ENCODE measurements around the gene B3GNT5. TPM values are rescaled to one million over a fixed set of nuclear protein-coding genes. Genes with fewer than 3 reads are reported as not detected.
"Not testable (repeated sequence)": the region's sequence is repeated elsewhere in the genome, so short reads cannot be mapped to it uniquely, and the experiment has no call there.

Gene B3GNT5
- total RNA-seq, 1 donor from 2014 or later: 21.7 TPM

DNA sequence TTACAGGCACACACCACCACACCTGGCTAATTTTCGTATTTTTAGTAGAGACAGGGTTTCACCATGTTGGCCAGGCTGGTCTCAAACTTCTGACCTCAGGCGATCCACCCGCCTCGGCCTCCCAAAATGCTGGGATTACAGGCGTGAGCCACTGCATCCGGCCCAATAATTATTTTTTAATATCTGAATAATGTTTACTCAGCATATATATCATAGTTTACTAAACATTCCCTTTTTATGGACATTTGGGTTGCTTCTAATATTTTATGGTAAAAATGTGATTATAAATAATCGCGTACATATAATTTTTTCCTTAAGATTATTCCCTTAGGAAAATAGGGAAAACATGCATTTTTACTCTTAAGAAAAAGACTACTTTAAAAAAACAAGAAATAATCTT, 22.8 kb upstream of the B3GNT5 start:
- DNase-seq (ENCODE audit: low read depth): not testable (repeated sequence)

DNA sequence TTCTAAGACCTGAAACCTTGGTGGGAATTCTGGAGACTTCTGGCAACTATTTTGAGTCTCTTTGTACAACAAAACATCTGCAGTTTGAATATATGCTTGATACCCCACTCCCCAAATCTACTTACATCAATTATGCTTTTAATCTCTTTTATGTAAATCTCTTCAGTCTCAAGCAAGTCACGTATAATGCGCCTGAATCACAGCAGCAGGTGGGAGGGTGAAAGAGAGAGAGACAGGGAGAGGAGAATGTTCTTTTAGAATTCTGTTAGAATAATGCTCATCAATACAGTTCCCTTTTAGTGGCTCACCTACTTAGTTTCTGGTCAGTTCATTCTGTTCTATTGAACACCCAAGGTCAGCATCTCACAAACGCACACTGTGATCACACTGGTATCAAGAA, 22.2 kb upstream of the B3GNT5 start:
- no peak for DNase-seq (ENCODE audit: low read depth)

DNA sequence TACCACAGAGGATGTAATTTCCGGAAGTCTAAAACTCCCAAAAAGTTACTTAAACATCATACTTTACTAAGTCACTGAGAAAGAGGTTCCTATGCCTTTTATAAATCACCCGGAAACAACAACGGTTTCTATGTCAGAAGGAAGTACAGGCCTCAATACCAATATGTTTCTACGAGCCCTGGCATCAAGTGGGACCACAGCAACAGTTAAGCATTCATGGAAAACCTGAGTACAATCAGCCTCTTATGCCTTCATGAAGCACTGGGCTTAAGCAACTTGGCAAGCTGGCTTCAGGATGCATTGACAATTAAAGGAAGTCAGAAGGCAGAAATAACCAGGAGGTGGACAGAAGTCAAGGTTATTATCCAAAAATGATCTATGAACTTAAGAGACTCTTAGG, 19.1 kb upstream of the B3GNT5 start:
- DNase-seq (ENCODE audit: low read depth): no peak

DNA sequence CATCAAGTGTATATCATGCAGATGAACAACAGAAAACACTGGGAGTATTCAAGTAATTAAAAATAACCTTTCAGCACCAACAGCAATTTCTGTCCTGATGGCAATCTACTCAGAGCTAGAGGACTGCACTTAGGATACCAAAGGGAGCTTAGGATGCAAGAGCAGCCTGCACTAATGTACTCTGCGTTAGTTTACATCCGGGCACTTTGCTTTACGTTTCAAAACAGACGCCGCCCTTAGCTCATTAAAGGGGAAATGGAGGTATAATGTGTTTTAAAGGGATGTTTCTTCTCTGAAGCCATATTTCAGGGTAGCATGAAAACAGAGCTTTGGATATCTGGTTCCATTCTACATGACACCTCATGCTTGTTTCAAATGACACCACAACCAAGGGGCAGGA, 14.0 kb upstream of the B3GNT5 start:
- DNase-seq (ENCODE audit: low read depth): no peak

DNA sequence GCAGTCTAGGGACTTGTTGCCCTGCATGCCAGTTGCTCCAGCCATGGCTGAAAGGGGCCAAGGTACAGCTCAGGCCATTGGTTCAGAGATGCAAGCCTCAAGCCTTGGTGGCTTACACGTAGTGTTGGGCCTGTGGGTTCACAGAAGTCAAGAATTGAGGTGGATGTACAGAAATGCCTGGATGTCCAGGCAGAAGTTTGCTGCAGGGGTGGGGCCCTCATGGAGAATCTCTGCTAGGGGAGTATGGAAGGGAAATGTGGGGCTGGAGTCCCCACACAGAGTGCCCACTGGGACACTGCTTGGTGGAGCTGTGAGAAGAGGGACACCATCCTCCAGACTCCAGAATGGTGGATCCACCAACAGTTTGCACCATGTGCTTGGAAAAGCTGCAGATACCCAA, 10.6 kb upstream of the B3GNT5 start:
- no peak for DNase-seq (ENCODE audit: low read depth)

DNA sequence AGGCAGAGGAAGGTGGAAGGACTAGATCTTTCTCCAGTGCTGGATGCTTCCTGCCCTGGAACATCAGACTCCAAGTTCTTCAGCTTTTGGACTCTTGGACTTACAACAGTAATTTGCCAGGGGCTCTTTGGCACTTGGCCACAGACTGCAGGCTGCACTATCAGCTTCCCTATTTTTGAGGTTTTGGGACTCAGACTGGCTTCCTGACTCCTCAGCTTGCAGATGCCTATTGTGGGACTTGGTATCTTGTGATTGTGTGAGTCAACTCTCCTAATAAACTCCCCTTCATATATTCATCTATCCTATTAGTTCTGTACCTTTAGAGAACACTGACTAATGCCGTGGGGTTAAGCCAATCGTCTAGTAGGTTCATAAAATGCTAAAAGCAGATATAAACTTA, 8.8 kb upstream of the B3GNT5 start:
- DNase-seq (ENCODE audit: low read depth): no peak

DNA sequence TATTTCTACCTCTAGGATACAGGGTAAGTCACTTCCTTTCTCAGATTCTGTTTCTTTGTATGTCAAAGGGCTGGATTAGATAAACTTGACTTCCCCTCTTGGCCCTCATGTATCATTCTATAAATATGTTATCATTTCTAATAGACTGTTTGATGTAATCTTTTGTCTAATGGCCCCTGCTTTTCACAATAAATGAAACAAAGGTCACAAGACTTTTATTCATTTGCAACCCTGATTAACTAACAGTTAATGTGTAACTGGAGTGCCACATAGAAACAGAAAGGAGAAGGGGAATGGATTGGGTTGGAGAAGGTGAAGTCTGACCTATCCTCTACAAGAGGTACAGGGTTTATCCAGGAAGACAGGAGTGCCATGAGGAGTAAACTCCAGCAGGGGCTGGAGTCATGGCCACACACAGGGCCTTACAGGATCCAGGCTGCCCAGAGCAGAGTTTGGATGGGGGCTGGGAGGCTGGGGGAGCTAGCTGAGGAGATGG, 8.0 kb upstream of the B3GNT5 start:
- DNase-seq (ENCODE audit: low read depth): peak; percentile 84

DNA sequence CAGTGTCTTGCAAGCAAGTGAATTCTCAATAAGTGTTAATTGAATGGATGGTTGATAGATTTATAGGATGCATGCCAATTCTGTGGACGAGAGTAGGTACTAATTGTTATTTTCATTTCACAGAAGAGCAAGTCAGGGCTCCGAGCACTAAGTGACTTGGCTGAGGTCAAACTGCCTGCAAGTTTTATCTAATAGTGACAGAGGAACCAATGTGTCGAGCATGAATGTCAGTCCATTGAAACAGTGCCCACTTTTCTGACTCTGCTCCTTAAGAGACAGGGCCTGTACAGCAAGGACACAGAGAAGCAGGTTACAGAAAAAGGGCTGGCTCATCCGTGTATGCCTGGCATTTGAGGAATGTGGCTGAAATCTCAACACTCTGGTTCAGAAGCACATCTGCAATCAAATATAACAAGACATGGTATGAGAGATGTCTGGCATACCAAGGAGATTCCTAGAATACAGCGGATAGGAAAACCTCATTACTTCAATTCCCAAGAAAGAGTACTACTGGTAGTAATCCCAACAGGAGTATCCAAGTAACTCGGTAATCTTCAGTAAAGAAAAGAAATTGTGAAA, 6.0 kb upstream of the B3GNT5 start:
- DNase-seq (ENCODE audit: low read depth): peak; percentile 77

DNA sequence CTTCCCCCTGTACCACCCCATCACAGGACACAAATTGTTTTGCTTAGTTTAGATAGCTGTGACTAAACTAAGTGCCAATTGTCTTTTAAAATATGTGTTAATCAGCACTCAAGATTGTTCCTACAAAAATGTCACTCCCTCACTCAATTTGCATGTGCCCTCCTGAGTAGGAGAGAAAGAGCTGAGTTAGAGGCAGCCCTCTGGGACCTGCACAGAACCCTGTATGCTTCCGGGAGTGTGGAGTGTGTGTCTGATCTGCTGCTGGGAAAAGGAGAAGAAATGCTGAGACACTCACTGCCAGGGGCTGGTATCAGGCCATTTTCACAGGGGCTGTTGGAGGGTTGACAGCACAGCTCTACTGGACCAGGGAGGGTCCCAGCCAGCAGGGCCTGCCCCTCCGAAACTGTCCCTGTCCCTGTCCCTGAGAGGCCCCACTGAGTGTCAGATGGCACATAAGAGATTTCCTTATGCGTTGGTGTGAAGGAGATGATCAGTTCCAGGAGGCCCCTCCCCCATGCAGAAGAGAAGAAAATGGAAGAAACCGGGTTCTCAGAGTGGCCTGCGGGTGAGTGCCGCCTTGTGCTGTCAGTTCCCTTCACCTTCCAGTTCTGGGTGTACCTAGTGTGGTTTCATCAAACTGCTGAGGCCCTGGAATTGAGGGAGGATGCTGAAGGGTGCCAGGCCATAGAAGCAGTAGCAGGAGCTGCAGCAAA, 3.9 kb upstream of the B3GNT5 start:
- DNase-seq (ENCODE audit: low read depth): no peak

DNA sequence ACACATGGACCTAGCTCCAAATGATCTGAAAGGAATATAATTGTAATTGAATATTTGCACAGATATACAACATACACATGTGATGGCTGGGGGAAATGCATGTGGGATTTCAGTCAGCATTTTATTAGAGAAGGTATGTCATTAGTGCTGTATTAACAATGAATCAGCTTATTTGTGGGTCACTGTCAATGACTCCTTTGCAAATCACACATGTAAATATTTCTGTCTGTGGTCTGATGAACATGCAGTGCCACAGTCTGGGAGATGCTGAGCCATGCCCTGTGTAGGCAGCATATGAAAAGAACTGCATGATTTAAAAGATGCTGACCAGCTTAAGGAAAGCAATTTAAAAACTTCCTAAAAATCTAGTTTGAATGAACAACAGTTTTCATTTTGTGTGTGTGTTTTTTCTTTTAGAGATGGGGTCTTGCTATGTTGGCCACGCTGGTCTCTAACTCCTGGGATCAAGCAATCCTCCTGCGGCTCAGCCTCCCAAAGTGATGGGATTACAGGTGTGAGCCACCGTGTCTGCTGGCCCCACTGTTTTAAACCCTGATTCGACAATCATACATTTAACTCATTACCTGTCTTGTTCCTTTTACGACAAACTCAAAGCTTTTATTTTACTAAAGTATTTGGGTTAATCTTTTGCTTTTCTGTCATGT, 803 bp upstream of the B3GNT5 start:
- no peak for DNase-seq (ENCODE audit: low read depth)

DNA sequence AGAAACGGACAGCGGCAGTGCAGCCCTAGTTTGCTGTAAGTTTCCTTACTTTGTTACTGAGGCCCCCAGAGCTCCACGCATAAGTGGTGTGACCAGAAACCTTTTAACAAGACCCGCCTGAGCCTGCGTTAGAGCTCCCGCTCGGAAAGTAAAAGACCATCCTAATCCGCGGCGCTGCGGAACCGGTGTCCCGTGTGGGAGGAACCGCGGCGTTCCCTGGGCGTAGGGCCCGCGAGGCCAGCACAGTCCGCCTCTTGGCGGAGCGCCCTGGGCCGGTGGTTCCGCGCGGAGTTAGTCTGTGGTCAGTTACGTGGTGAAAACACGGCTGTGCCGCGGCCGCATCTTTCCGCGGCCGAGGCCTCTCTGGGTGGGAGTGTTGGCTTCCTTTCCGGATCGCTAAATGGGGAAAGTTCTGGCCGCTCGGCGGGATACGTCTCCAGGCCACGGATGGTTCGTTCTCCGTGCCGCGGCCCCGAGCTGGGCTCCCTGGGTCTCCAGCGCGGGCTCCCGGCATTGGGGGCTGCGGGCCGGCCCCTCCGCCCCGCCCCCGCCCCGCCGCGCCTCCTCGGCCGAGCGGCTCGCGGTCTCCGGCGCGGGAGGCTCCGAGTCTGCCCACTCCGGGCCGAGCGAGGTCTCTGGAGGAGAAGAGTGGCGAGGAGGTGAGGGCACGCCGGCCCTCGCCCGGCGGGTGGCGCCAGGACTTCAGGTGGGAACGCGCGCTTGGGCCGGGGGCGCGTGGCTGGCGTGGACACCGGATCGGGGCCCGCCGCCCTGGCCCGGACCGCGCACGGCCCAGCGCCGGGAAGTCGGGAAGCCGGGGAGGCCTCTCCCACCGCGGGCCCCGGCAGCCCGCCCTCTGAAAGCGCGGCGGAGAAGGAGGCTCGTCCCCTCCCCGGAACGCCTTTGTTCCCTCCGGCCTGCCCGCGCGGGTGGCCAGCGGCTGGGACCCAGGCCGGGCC, 754 bp downstream of the B3GNT5 start:
- DNase-seq (ENCODE audit: low read depth): no peak

DNA sequence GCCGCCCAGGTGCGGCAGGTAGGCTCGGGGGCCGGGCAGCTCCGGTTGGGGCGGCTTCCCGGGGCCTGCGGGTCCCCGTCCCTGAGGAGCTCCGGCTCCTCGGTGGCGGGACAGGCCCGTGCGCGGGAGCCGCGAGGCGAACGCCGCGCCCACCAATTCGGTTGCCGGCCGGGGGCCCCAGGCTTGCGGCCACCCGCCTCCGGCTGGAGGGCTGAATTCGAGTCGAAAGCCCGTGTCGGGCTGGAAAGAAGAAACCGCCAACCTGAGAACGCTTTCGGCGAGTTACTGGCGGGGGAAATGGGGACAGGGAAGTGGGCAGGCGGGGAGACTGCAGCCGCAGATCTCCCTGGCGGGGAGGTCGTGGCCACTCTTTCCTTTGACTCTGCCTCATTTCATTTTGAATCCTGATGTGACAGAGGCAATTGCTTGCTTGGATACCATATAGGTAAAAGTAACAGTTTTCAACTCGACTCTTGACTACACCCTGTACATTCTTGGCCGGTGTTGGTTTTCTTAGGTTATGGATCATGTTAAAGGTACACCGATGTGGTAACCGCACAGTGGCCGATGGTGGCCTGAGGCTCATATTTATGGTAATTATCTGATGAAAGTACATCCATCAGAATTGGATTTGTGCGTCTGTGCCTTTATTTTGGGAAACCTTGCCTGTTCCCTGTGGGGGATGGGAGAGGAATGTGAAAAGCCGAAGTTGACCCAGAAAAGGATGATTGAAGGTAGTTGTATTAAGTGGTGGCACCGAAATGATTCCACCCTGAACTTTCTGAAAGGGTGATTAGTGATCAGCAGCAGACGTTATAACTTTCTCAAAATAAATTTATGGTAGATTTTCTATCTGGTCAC, 1.7 kb downstream of the B3GNT5 start:
- DNase-seq (ENCODE audit: low read depth): no peak

DNA sequence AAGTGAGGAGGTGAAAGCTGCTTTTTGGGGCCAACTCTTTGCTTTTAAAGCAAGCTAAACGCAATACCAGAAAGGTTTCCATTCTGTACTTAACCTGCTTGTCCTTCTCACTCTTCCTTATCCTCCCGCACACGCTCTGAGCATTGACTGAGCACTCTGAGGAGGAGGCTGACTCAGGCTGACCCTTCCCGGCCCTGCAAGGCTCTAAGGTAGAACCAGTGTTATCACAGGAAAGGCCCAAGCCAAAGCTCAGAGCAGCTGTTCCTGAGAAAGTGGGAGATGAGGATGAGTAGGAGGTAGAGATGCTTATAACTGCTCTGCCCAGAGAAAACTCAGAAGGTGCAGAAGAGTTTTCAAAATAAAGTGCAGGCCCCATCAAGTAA, 2.3 kb downstream of the B3GNT5 start:
- peak; percentile 58 for DNase-seq (ENCODE audit: low read depth)

DNA sequence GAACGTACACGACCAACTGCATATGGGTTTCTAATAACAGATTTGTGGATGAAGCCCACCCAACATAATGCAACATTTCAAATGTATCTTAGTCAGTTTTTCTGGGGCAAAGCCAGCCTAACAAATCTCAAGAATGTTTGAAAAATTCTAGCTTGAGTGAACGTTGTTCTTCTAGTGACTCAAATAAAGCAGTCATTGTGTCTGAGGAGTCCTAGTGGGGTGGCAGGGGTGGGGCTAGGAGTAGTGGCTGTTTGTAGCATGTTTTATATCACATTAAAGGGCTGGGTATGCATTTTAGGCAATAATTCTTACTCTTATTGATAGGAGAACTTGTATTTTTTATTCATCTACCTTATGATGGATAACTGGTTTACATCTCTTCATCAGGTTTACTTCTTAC, 6.0 kb downstream of the B3GNT5 start:
- DNase-seq (ENCODE audit: low read depth): no peak

DNA sequence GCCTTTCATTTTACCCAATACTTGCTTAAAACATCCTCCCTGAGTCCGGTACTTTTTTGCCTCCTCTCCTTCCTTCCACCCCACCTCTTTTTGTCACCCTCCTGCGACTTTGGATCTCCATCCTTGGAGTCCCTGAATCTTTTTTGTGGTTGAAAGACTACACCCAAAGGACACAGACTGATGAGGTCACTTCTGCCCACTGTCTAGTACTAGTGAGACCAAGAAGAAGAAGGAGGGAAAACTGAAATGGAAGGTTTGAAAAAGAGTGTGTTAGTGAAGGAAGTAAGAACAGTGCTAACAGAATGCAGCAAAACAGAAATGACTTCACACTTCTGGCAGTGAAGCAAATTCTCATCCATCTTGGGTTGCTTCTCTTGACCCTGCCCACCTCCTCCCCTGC, 6.6 kb downstream of the B3GNT5 start:
- DNase-seq (ENCODE audit: low read depth): no peak

DNA sequence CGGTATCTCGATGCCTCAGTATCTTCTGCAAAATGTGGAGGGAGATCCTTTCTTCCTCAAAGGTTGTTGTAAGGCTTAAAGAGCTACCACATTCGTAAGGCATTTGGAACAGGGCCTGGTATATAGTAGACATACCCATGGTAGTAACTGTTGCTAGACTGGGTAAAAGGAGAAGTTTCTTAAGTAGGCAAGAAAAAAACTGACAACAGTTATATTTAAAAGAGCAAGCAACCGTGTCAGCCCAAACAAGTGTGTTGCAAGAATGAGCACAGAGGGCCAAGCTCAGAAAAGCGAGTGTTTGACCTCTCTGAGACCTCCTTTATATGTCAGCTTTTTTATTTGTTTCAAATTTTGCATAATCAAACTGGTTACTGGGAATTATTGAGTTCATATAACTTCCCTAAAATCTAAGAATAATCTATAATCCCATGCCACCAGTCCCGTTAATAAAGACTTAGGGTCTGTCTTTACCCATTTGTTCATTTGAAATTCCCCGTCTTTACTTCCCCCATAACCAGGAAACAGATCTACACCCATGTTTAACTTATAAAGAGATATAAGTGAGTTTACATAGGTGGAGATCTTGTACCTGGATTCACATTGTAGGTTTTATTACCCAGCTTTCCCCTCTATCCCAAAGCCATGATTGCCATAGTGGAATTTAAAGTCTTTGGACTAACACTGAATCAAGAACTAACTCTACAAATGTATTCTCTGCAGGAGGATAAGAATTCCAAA, 7.3 kb downstream of the B3GNT5 start:
- peak; percentile 90 for DNase-seq (ENCODE audit: low read depth)

DNA sequence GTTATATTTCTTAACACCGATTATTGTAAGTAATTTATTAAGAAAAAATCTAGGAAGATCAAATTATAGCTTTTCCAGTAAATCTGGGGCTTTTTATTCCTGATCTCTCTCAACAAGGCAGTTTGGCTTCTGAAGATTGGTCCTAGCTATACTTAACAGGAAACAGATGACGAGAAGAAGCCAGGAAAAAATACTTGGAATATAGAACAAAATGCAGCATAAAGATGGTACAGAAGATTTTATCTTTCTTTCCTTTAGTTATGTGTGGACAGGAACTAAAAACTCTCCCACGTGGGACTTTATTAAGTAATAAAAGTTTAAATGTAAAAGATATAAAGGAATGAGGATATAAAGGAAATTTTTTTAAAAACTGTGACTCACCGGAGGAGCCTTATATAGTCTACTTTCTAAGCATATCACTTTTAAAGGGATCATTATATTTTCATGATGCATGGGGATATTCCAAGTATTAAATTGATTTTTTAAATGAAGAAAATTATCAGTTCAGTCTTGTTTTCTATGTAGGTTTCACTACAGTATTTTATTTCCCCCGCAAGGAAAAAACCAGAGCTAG, 8.2 kb downstream of the B3GNT5 start:
- no peak for DNase-seq (ENCODE audit: low read depth)

DNA sequence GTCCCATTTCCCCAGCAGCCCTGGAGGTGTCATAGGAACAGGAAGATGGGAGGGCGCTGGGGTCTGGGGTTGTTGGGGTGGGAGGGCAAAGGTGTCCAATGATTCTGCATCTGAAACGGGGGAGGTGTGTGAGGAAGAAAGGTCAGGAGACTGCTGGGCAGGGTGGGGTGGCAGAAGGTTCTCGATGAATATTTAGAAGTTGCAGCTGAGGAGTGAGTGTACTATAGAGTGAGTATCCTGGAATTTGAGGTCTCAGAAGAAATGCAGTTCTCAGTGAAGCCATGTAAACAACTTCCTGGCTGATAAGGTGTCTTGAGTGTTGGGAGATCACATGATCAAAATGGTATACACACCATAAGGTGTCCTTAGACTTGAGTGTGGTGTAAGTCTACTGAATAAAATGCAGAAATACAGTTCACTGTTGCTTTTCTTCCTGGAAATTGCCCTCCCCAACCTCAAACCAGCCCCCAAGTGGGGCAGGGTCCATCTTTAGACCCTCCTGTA, 9.9 kb downstream of the B3GNT5 start:
- no peak for DNase-seq (ENCODE audit: low read depth)

DNA sequence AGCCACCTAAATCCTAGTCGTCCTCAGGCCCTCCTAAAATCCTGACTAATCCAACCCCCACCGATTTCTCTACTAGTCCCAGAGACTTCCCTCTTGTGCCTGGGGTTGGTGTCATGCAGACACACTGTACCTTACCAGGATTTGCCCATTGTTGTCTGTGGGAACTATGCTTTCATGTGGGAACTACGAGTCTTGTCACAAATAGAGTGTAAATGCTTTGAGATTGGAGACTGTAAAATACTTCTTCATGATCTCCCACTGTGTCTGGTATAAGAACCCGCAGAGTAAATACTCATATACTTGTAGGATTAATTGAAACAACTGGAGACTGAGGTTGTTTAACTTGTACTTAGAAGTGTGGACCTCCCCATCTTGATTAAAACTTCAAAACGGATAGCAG, 11.2 kb downstream of the B3GNT5 start:
- no peak for DNase-seq (ENCODE audit: low read depth)

DNA sequence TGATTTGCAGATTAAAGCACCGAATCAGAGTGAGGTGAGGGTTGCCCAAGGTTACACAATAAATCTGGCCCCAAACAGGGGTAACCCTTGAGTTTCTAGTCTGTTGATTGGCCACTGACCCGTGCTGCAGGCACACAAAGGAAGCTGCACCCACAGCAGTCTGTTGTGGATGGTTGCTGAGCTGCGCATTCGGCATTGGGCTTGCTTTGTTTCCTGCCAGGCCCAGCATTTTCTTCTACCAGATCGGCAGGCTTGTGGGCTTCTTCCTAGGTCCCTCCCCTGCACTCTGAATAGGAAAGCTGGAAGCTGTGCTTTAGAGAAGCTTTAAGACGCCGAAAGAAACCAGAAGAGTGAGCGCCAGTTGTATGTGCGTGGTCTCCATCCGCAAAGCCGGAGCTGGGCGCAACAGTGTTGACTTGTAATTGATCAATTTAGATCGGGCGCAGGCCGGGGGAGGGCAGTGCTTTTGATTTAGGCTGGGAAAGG, 12.1 kb downstream of the B3GNT5 start:
- peak; percentile 84 for DNase-seq (ENCODE audit: low read depth)
